ENCODE measurements around the gene TNFRSF18.

DNA sequence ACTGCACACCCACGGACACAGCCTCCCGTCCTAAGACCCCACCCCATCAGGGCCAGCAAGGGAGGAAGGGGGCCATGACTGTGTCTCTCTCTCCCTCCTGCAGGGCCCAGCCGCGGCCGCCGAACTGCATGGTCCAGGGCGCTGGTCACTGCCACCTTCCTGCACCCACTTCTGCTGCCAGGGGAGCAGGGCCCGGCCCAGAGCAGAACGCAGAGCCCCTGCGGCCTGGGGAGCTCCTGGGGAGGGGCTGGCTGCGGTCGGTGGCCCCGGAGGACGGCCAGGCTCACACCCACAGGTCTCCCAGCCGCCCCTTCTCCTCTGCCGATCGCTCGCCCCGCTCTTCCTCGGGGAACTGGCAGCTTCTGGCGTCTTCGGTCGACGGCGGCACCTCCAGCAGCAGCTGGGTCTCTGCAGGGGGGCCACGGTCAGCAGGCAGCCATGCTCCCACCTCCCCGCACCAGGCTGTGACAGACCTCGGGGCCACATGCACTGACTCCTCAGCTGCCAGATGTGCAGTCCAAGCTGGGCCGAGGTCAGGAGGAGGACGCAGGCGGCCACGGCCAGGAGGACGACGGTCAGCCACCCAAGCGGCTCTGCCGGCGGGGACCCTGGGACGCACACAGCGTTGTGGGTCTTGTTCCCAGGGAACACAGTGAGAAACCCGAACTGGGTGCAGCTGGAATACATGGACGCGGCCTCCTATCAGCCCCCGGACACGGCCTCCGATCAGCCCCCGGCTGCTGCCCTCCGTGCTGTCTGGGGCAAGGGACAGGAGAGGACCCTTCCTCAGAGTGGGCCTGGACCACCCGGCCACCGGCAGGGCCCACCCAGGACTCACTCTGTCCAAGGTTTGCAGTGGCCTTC, 2.6 kb downstream of the TNFRSF18 start:
- TF ChIP-seq, protein P1, sequence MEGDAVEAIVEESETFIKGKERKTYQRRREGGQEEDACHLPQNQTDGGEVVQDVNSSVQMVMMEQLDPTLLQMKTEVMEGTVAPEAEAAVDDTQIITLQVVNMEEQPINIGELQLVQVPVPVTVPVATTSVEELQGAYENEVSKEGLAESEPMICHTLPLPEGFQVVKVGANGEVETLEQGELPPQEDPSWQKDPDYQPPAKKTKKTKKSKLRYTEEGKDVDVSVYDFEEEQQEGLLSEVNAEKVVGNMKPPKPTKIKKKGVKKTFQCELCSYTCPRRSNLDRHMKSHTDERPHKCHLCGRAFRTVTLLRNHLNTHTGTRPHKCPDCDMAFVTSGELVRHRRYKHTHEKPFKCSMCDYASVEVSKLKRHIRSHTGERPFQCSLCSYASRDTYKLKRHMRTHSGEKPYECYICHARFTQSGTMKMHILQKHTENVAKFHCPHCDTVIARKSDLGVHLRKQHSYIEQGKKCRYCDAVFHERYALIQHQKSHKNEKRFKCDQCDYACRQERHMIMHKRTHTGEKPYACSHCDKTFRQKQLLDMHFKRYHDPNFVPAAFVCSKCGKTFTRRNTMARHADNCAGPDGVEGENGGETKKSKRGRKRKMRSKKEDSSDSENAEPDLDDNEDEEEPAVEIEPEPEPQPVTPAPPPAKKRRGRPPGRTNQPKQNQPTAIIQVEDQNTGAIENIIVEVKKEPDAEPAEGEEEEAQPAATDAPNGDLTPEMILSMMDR (IDR thresholded peaks at IDR 0.05) = no peak
- no peak for TF ChIP-seq EZH2 (IDR thresholded peaks at IDR 0.05; ENCODE audit: borderline replicate concordance, insufficient read depth, low read depth, low read length, poor library complexity, severe bottlenecking)
